Spleen (tissue), 7 donors: ENCODE results near the gene GRIA4.

Experiments used
- POLR2A ChIP-seq, 3 donors: fragments of 450-650 bp; IDR thresholded peaks; one replicate each; pipeline ENCODE4 v1.5.1; 2017; ENCODE audit warnings: antibody characterized with exemption in 3 of 3, mild to moderate bottlenecking in 1 of 3
- TF ChIP-seq, protein P1 (sequence below), 11 experiments: fragments of 200-600 bp in 7 of 11; fragments of 450-650 bp in 4 of 11; sonication (generic) in 4 of 11; IDR thresholded peaks in 8 of 11; conservative IDR thresholded peaks in 3 of 11; 1 replicate in 7 of 11; 2 replicates in 4 of 11; pipeline versions ENCODE4 v1.4.0 to v1.8.0; 2016 to 2021; ENCODE audit warnings: antibody characterized with exemption in 11 of 11, inconsistent platforms in 4 of 11, mild to moderate bottlenecking in 1 of 11
- donor health status: DM: no; HTN: no; CAD: no; lungs with moderate emphysema.
- donor health status: DM: no; HTN: no; CAD: no.
- donor health status: DM: no; HTN: no; CAD: no.

- TF ChIP-seq, protein P1, sequence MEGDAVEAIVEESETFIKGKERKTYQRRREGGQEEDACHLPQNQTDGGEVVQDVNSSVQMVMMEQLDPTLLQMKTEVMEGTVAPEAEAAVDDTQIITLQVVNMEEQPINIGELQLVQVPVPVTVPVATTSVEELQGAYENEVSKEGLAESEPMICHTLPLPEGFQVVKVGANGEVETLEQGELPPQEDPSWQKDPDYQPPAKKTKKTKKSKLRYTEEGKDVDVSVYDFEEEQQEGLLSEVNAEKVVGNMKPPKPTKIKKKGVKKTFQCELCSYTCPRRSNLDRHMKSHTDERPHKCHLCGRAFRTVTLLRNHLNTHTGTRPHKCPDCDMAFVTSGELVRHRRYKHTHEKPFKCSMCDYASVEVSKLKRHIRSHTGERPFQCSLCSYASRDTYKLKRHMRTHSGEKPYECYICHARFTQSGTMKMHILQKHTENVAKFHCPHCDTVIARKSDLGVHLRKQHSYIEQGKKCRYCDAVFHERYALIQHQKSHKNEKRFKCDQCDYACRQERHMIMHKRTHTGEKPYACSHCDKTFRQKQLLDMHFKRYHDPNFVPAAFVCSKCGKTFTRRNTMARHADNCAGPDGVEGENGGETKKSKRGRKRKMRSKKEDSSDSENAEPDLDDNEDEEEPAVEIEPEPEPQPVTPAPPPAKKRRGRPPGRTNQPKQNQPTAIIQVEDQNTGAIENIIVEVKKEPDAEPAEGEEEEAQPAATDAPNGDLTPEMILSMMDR (IDR thresholded peaks at IDR 0.05 in 8 of 11, conservative IDR thresholded peaks at IDR 0.05 in 3 of 11), result no peak
- no peak for TF ChIP-seq POLR2A (IDR thresholded peaks at IDR 0.05)
Measured at GRCh38 chr11:105827906-105828305, 218.0 kb downstream of the GRIA4 start.
